MM.1S (cell line): ENCODE results near the gene PRKAR1B.

Experiments used
- DNase-seq: peaks from one replicate; pipeline ENCODE4 v3.0.0-alpha.2; 2015
- H2AFZ ChIP-seq: fragments of 300-600 bp; sonication (generic); 2 replicates; pipeline ENCODE4 v1.6.0; 2016; ENCODE audit warnings: antibody characterized with exemption, low read length
- H3F3A ChIP-seq: fragments of 300-600 bp; sonication (generic); 2 replicates; pipeline ENCODE4 v1.6.1; 2016; ENCODE audit warnings: mild to moderate bottlenecking, antibody characterized with exemption, low read length, moderate library complexity, mixed read lengths; ENCODE audit not compliant: insufficient read depth
- H3K27ac ChIP-seq: fragments of 300-600 bp; sonication (generic); 2 replicates; pipeline ENCODE4 v1.5.1; 2016; ENCODE audit warnings: mild to moderate bottlenecking, low read length
- H3K27me3 ChIP-seq: fragments of 300-600 bp; sonication (generic); replicated peaks from 2 replicates; pipeline ENCODE4 v1.6.0; 2016; ENCODE audit warnings: low read length; ENCODE audit not compliant: insufficient read depth
- H3K36me3 ChIP-seq: fragments of 300-600 bp; sonication (generic); replicated peaks from 2 replicates; pipeline ENCODE4 v1.6.1; 2016; ENCODE audit warnings: mild to moderate bottlenecking, low read length, mixed read lengths; ENCODE audit not compliant: insufficient read depth
- H3K4me1 ChIP-seq: fragments of 300-600 bp; sonication (generic); 2 replicates; pipeline ENCODE4 v1.6.1; 2016; ENCODE audit warnings: low read length, mixed read lengths
- H3K4me2 ChIP-seq: fragments of 300-600 bp; sonication (generic); 2 replicates; pipeline ENCODE4 v1.6.0; 2016; ENCODE audit warnings: low read depth, low read length
- H3K4me3 ChIP-seq: fragments of 300-600 bp; sonication (generic); 2 replicates; pipeline ENCODE4 v1.5.1; 2016; ENCODE audit warnings: low read length, mixed read lengths
- H3K79me2 ChIP-seq: fragments of 300-600 bp; sonication (generic); 2 replicates; pipeline ENCODE4 v1.6.1; 2016; ENCODE audit warnings: mixed run types, low read length, mixed read lengths
- H3K9ac ChIP-seq: fragments of 300-600 bp; sonication (generic); 2 replicates; pipeline ENCODE4 v1.6.1; 2016; ENCODE audit warnings: low read length, mixed read lengths
- H3K9me2 ChIP-seq: fragments of 300-600 bp; sonication (generic); replicated peaks from 2 replicates; pipeline ENCODE4 v1.6.1; 2016; ENCODE audit warnings: mild to moderate bottlenecking, low read length, mixed read lengths; ENCODE audit not compliant: insufficient read depth
- H3K9me3 ChIP-seq: fragments of 300-600 bp; sonication (generic); replicated peaks from 2 replicates; pipeline ENCODE4 v1.6.1; 2016; ENCODE audit warnings: mild to moderate bottlenecking, low read length, mixed read lengths; ENCODE audit not compliant: insufficient read depth
- H4K20me1 ChIP-seq: fragments of 300-600 bp; sonication (generic); 2 replicates; pipeline ENCODE4 v1.6.1; 2016; ENCODE audit warnings: mild to moderate bottlenecking, low read length, moderate library complexity, mixed read lengths; ENCODE audit not compliant: insufficient read depth
- CTCF ChIP-seq: fragments of 300-600 bp; sonication (generic); IDR thresholded peaks from 2 replicates; pipeline ENCODE4 v1.5.1; 2016; ENCODE audit warnings: antibody characterized with exemption, low read length, mixed read lengths
- EZH2 ChIP-seq: fragments of 300-600 bp; sonication (generic); optimal IDR thresholded peaks from 2 replicates; pipeline ENCODE3; 2017; ENCODE audit warnings: low read depth, mild to moderate bottlenecking, antibody characterized with exemption, low read length, mixed read lengths
- EZH2phosphoT487 ChIP-seq: fragments of 300-600 bp; sonication (generic); IDR thresholded peaks from 2 replicates; pipeline ENCODE4 v1.6.1; 2018; ENCODE audit warnings: antibody characterized with exemption, low read length

Gene PRKAR1B

GRCh38 chr7:570801-571070, 156.3 kb downstream of the PRKAR1B start:
- no peaks in the 10 kb centered on the region for H3K36me3 ChIP-seq
- no peak overlapping the region for H3K4me2 ChIP-seq
- no peak overlapping the region for H3K4me3 ChIP-seq
- H3K9me2 ChIP-seq, result no peaks in the 10 kb centered on the region
- H3K79me2 ChIP-seq, result no peaks in the 10 kb centered on the region
- no peaks in the 10 kb centered on the region for H3K9me3 ChIP-seq
- H4K20me1 ChIP-seq, result no peaks in the 10 kb centered on the region
- no peak for DNase-seq
- no peak overlapping the region for H2AFZ ChIP-seq
- H3K27ac ChIP-seq, result no peak overlapping the region
- no peaks in the 10 kb centered on the region for H3F3A ChIP-seq
- H3K9ac ChIP-seq, result no peak overlapping the region
- no peaks in the 10 kb centered on the region for H3K27me3 ChIP-seq
- H3K4me1 ChIP-seq, result no peaks in the 10 kb centered on the region
- TF ChIP-seq EZH2 (no peak), EZH2phosphoT487 (no peak), CTCF (no peak)

GRCh38 chr7:569996-570800, 156.9 kb downstream of the PRKAR1B start:
- no peaks in the 10 kb centered on the region for H3K9me2 ChIP-seq
- H3K9me3 ChIP-seq, result no peaks in the 10 kb centered on the region
- H3K4me3 ChIP-seq, result no peak overlapping the region
- no peak overlapping the region for H3K9ac ChIP-seq
- H2AFZ ChIP-seq, result no peak overlapping the region
- H3K4me1 ChIP-seq, result no peaks in the 10 kb centered on the region
- H3K27ac ChIP-seq, result no peak overlapping the region
- no peaks in the 10 kb centered on the region for H3K79me2 ChIP-seq
- H3K27me3 ChIP-seq, result no peaks in the 10 kb centered on the region
- no peaks in the 10 kb centered on the region for H3F3A ChIP-seq
- no peak for DNase-seq
- TF ChIP-seq EZH2 (no peak), EZH2phosphoT487 (no peak), CTCF (no peak)
- H3K4me2 ChIP-seq, result no peak overlapping the region
- H4K20me1 ChIP-seq, result no peaks in the 10 kb centered on the region
- H3K36me3 ChIP-seq, result no peaks in the 10 kb centered on the region

- Histone ChIP-seq H3K9ac (no peak overlapping the region), H3K27ac (no peak overlapping the region), H3K4me1 (no peaks in the 10 kb centered on the region), H3K79me2 (no peaks in the 10 kb centered on the region), H3K4me2 (no peak overlapping the region), H3K27me3 (no peaks in the 10 kb centered on the region), H3K36me3 (no peaks in the 10 kb centered on the region), H4K20me1 (no peaks in the 10 kb centered on the region), H2AFZ (no peak overlapping the region), H3K9me3 (no peaks in the 10 kb centered on the region), H3K9me2 (no peaks in the 10 kb centered on the region), H3F3A (no peaks in the 10 kb centered on the region), H3K4me3 (no peak overlapping the region)
- TF ChIP-seq CTCF (no peak), EZH2phosphoT487 (no peak), EZH2 (no peak)
- no peak for DNase-seq
Measured at GRCh38 chr7:569071-569855, 157.8 kb downstream of the PRKAR1B start.
